ENCODE results near the gene LRRC7. TPM values are rescaled to one million over a fixed set of nuclear protein-coding genes. Genes with fewer than 3 reads are reported as not detected.

Gene LRRC7
- total and polyA plus RNA-seq, 2 of the 8 experiments (the other 6 are each of a cell fraction or from before 2014, with no cell fraction given): 0.03 to 0.17 TPM

GRCh38 chr1:69553726-69554125 lies 14.0 kb upstream of the LRRC7 start:
- no peak for FAIRE-seq
- CTCF ChIA-PET (ENCODE audit: partially characterized antibody): interaction anchor here (0.5 kb wide), 1 partner anchor 55 kb away, joined by 3 read pairs; no protein-coding TSS in a partner anchor
- no peaks in the 10 kb centered on the region for H3K9me3 ChIP-seq (ENCODE audit: insufficient read depth in 2 of 2, low read depth in 1 of 2, low read length in 1 of 2)
- no peak for TF ChIP-seq MAFK (IDR thresholded peaks at IDR 0.05; ENCODE audit: low read depth, low read length)
- TF ChIP-seq CTBP2 (IDR thresholded peaks at IDR 0.05; ENCODE audit: borderline replicate concordance, insufficient read depth, insufficient read length, low read length): no peak
- no peak for TF ChIP-seq POLR2A (IDR thresholded peaks at IDR 0.05; ENCODE audit: control extremely low read depth in 1 of 2, low read depth in 2 of 2, low read length in 2 of 2)
- TF ChIP-seq CBX5 (IDR thresholded peaks at IDR 0.05; ENCODE audit: low read depth, low read length): no peak
- TF ChIP-seq ATF2 (IDR thresholded peaks at IDR 0.05; ENCODE audit: low read length): no peak
- TF ChIP-seq RFX5 (IDR thresholded peaks at IDR 0.05; ENCODE audit: borderline replicate concordance, low read depth, low read length): no peak
- no peak for TF ChIP-seq SIN3A (conservative IDR thresholded peaks at IDR 0.05 in 1 of 2, IDR thresholded peaks at IDR 0.05 in 1 of 2; ENCODE audit: low read depth in 1 of 2, low read length in 2 of 2)
- TF ChIP-seq E2F6 (IDR thresholded peaks at IDR 0.05): no peak
- no peak for TF ChIP-seq BACH1 (IDR thresholded peaks at IDR 0.05; ENCODE audit: low read length)
- TF ChIP-seq NRF1 (IDR thresholded peaks at IDR 0.05; ENCODE audit: low read depth, low read length): no peak
- no peak for TF ChIP-seq CHD1 (IDR thresholded peaks at IDR 0.05; ENCODE audit: low read depth, low read length)
- TF ChIP-seq HDAC6 (IDR thresholded peaks at IDR 0.05; ENCODE audit: low read depth, low read length): no peak
- no peak for TF ChIP-seq SIRT6 (IDR thresholded peaks at IDR 0.05; ENCODE audit: low read length)

More at GRCh38 chr1:69553726-69554125, 14.0 kb upstream of the LRRC7 start:
- Histone ChIP-seq H2BK12ac (ENCODE audit: low read depth, low read length) (no peak overlapping the region), H2BK20ac (ENCODE audit: low read length) (no peak overlapping the region), H3K27me3 (replicated peaks in 1 of 4; ENCODE audit: control insufficient read depth in 3 of 4, extremely low read depth in 1 of 4, insufficient read depth in 3 of 4, low read length in 3 of 4) (no peaks in the 10 kb centered on the region), H4K20me1 (replicated peaks in 1 of 2; ENCODE audit: control insufficient read depth in 1 of 2, insufficient read depth in 2 of 2, low read length in 2 of 2) (no peaks in the 10 kb centered on the region), H3K56ac (replicated peaks; ENCODE audit: insufficient read length, low read depth, low read length) (no peak overlapping the region), H3K79me1 (ENCODE audit: low read depth, low read length) (no peaks in the 10 kb centered on the region), H3K4ac (replicated peaks; ENCODE audit: insufficient read length, low read depth, low read length) (no peak overlapping the region), H3K27ac (ENCODE audit: low read depth, low read length) (no peak overlapping the region), H3K36me3 (ENCODE audit: control insufficient read depth in 2 of 4, insufficient read depth in 4 of 4, low read length in 3 of 4) (no peaks in the 10 kb centered on the region), H2BK15ac (ENCODE audit: low read length) (no peak overlapping the region), H3K9ac (replicated peaks in 1 of 4; ENCODE audit: extremely low read depth in 1 of 4, low read depth in 3 of 4, low read length in 3 of 4) (no peak overlapping the region), H2BK5ac (ENCODE audit: low read depth, low read length) (no peak overlapping the region), H3K23ac (ENCODE audit: insufficient read length) (no peak overlapping the region), H3K18ac (ENCODE audit: extremely low read depth, low read length) (no peak overlapping the region), H3K4me1 (replicated peaks in 1 of 4; ENCODE audit: control insufficient read depth in 3 of 4, insufficient read depth in 4 of 4, low read length in 3 of 4) (no peaks in the 10 kb centered on the region), H4K5ac (ENCODE audit: insufficient read length, low read depth, low read length) (no peak overlapping the region), H4K91ac (replicated peaks; ENCODE audit: insufficient read length, low read length) (no peak overlapping the region), H3K4me3 (ENCODE audit: extremely low read depth in 1 of 4, insufficient read depth in 2 of 4, low read depth in 3 of 4, low read length in 4 of 4) (no peak overlapping the region), H4K8ac (ENCODE audit: extremely low read depth, insufficient read depth, low read length) (no peak overlapping the region), H3K14ac (ENCODE audit: insufficient read length) (no peak overlapping the region), H2AK5ac (ENCODE audit: low read depth, low read length) (no peak overlapping the region), H3K4me2 (ENCODE audit: insufficient read depth in 1 of 2, low read depth in 2 of 2, low read length in 2 of 2) (no peak overlapping the region), H2AFZ (ENCODE audit: low read length) (no peak overlapping the region), H2BK120ac (replicated peaks; ENCODE audit: low read depth, low read length) (no peak overlapping the region), H3K79me2 (ENCODE audit: control insufficient read depth in 1 of 2, insufficient read depth in 2 of 2, low read length in 2 of 2) (no peaks in the 10 kb centered on the region), H3K23me2 (ENCODE audit: low read depth, low read length) (no peaks in the 10 kb centered on the region)
- 89% methylated on average over 1 of the region's 1 CpG; no CpG with 5 or more reads in 1 of the 2 experiments for WGBS, 2 experiments (ENCODE audit: extremely low coverage in 1 of 2, insufficient coverage in 1 of 2, insufficient read length in 1 of 2, insufficient replicate concordance in 2 of 2, low coverage in 1 of 2, low lambda C conversion rate in 2 of 2, missing lambda C conversion rate in 1 of 2)
- POLR2A ChIA-PET (ENCODE audit: partially characterized antibody): no interaction called here
- DNase-seq (ENCODE audit: low read depth in 1 of 2, low spot score in 2 of 2): no peak
